NCI-H446 treated with DMSO at 0.1 percent for 48 hours (cell line): ENCODE measurements around the gene WHRN.

Source experiments
- DNase-seq: peaks from one replicate; lab custom pipeline; 2025; lab: John Stamatoyannopoulos, UW

Gene WHRN

DNA sequence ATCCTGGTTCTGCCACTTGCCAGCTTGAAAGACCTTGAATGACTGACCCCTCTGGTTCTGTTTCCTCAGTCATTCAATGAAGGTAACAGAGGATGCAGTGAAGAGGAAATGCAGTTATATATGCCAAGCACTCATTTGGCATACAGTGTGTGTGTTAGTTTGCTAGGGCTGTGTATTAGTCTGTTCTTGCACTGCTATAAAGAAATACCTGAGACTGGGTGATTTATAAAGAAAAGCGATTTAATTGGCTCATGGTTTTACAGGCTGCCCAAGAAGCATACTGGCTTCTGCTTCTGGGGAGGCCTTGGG, 8.6 kb upstream of the WHRN start:
- no peak for DNase-seq

GRCh38 chr9:114513055-114513958, 8.0 kb upstream of the WHRN start:
- no peak for DNase-seq

- no peak for DNase-seq
Observed at GRCh38 chr9:114511978-114512874, 7.0 kb upstream of the WHRN start.

DNA sequence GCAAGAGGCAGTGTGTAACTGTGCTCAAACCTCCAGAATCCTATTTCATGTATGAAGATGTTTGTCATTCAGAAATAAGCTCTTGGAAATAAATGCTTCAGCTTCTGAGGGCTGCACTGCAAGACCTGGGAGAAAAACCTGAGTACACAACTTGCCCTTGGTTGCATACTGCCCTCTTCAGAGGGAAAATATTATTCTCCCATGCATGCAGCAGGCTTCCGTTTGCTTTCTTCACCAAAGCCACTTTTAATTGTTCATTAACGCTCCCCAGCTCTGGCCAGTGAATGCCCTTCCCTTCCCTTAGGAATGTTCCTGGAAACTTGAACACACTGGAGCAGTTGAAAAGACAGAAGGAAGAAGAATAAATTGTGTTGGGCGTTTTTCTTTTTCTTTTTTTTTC, 2.5 kb upstream of the WHRN start:
- no peak for DNase-seq

DNA sequence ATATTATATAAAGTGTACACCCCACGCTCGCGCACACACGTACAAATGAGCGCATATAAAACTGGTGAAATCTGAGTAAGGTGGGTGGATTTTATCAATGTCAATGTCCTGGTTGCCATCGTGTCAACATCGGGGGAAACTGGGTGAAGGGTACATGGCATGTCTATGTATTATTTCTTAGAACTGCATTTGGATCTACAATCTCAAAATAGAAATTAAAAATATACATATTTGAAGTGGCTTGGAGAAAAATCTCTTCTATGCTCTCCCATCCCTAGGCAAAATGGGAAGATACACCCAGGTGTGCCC, 763 bp upstream of the WHRN start:
- no peak for DNase-seq

DNA sequence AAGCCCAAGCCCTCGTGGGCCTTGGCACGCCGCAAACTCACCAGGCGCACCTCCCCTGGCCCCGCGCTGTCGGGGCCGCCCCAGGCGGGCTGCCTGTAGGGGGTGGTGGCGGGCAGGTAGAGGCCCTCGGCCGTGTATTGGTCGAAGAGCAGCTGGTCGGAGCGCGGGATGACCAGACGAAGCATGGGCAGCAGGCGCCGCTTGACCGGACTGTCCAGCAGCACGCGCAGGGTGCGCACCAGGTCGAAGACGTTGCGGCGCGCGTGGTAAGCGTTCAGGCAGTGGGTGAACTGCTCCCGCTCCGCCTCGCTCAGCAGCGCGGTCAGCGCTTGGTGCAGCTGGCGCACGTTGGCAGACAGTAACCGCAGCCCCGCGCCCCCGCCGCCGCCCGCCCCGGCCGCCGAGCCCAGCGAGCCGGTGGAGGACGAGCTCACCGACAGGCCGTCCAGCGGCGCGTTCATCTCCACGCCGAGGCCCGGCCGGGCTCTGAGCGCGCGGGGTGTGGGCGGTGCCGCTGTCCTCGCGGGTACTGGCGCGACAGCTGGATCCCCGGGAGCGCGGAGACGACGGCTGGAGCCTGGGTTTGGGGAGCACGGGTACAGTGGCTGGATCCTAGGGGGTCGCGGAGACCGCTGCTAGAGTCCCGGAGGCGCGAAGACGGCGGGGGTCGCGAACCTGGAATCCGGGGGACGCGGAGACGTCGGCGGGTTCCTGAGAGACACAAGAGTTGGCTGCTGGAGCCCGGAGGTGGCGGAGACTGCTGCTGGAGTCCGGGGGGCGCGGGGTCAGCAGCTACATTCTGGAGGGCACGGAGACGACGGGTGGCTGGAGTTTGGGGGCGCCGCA, 709 bp downstream of the WHRN start:
- DNase-seq, result no peak

DNA sequence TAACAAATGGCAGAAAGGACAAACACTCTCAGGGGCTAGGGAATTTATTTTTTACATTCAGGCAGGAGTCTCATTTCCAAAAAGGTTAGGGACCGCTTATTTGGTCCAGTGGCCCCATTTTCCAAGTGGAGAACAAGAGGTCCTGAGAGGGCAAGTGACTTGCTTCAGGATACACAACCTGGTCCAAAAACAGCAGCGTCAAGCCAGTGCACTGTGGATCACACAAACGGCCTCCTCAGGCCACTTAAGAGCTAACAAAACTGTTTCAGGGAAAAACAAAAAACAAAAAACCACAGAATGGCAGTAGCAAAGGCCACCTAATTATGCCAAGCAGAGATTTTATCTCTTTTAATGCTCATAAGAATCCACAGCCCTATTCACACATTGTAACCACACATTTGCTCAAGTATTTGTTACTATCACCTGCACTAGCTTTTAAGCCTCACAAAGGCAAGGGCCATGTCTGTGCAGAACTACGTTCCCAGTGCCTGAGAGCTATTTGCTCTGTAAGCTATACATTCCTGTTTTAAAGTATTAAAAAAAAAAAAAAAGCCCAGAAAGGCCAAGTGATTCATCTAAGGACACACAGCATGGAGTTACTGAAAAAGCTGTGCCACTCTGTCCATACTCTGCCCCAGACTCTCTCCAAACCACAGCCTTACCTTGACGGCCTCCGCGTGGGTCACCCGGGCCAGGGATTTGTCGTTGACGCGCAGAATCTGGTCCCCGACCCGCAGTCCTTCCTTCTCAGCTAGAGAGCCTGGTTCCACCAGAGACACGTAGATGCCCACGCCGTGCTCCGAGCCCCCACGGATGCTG, 1.5 kb downstream of the WHRN start:
- DNase-seq, result no peak

GRCh38 chr9:114503009-114503408, 2.3 kb downstream of the WHRN start:
- no peak for DNase-seq

- DNase-seq, result no peak
Observed at GRCh38 chr9:114501796-114502682, 3.2 kb downstream of the WHRN start.

GRCh38 chr9:114500697-114501292, 4.5 kb downstream of the WHRN start:
- DNase-seq, result no peak

DNA sequence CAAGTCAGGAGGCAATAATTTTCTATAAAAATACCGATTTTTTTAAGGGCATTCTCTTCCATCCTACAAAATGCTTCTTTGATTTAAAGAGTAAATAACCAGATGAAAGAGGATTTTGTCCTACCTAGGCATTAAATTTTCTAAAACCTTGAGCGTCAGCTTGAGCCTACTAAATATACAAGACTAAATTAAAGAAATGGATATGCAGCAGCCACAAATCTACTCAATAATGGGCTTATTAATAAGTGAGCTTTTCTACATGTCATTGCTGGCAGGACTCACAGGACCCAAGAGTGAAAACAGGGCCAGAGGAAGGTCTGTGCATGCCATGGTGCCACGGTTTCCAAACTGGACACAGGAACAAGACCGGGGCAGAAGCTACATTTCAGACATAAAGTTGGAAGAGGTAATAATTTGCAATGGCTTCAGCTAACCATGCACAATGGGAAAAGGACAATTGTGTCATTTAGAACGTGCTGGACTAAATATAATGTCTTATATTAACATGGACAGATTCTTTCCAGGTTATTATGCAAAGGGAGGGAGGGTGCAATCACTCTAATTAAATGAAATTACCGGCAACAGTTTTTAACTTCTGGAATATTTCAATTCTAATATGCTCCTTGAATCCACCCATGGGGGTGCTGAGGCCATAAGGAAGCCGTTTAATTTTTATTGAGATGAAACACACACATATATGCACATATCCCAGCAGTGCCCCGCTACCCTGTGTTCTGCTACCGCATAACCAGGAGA, 5.2 kb downstream of the WHRN start:
- DNase-seq, result no peak

- DNase-seq, result no peak
Observed at GRCh38 chr9:114499528-114499927, 5.7 kb downstream of the WHRN start.

- DNase-seq, result no peak
Observed at GRCh38 chr9:114497727-114498382, 7.4 kb downstream of the WHRN start.

DNA sequence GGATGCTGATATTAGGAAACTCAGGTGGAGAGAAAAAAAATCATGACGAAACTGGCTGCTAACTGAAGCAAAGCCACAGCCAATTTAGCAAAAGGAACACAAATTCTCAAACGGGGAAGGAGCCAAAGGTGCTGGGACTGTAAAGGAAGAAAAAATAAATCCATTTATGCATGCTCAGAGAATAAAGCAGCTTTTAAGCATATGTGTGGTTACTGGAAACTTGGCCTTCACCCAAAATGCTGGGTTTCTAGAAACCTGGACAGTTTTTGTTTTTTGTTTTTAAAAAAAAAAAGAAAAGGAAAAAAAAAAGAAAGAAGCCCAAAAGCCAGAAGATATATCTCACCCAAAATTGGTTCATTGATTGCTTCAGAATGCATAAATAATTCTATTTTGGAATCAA, 8.0 kb downstream of the WHRN start:
- no peak for DNase-seq

GRCh38 chr9:114496011-114496410, 9.3 kb downstream of the WHRN start:
- no peak for DNase-seq

DNA sequence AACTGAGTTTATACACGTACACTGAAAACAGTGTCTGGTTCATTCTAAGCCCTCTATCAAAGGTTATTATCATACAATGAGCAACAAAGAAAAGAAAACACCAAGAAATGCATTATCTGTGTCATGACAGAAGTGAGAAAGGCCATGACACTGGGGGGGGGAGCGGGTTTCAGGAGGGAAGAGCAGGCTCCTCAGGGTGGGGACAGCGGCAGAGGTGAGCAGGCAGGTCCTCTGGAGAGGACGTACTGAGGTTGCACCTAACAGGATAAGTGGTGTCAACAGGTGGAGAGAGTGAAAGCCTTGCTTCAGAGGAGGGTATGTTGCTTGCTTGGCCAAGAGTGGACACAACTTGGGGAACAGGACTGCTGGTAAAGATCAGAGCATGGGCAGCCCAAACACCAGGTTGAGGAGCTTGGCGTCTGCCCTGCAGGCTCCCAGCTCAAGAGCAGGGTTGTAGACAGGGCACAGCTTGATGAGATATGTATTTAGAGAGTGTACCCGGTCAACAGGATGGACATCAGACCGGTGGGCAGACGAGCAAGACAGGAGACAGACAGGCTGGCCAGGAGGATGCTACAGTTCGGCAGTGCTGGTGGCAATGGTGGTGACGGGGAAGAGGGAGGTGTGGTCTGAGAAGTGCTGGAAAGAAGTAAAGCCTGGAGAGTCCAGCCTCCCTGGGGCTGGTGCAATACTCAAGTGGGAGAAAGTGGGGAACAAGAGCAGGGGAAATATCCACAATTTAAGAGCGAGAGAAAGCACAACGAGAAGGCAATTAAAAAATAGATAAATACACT, 10.3 kb downstream of the WHRN start:
- no peak for DNase-seq

GRCh38 chr9:114493521-114494184, 11.6 kb downstream of the WHRN start:
- DNase-seq, result no peak
